ENCODE data around the gene UNC79. TPM values are rescaled to one million over a fixed set of nuclear protein-coding genes. Genes with fewer than 3 reads are reported as not detected.

The UNC79 gene
- total RNA-seq, 1 experiment from 2014 or later, result 0.05 TPM

GRCh38 chr14:93579178-93579577 lies 148.4 kb downstream of the UNC79 start:
- H3K4me1 ChIP-seq (ENCODE audit: control insufficient read depth, insufficient read depth, low read length), result no peaks in the 10 kb centered on the region
- H3K36me3 ChIP-seq (ENCODE audit: control insufficient read depth, insufficient read depth, low read length), result no peaks in the 10 kb centered on the region
- no peaks in the 10 kb centered on the region for H3K9me3 ChIP-seq (ENCODE audit: control insufficient read depth, insufficient read depth, low read depth, low read length)
- in situ Hi-C loops (cut with HindIII; ENCODE audit: low pct_unique_long_range_greater_than_20kb, low sequenced_read_pairs) (no loop called here), intact Hi-C loops (cut with micrococcal nuclease; ENCODE audit: unreplicated experiment) (no loop called here)
- ATAC-seq, result no peak
- H3K27me3 ChIP-seq (ENCODE audit: control insufficient read depth, insufficient read depth, low read length), result no peaks in the 10 kb centered on the region; the same call in 1 of the 2 replicates
- H3K27ac ChIP-seq (ENCODE audit: low read length), result no peak overlapping the region
- TF ChIP-seq POLR2AphosphoS5 (IDR thresholded peaks at IDR 0.05; ENCODE audit: low read depth, low read length) (no peak), SIN3A (IDR thresholded peaks at IDR 0.05; ENCODE audit: borderline replicate concordance, insufficient read depth, low read depth, low read length) (no peak), CTCF (IDR thresholded peaks at IDR 0.05) (no peak), TCF7L2 (IDR thresholded peaks at IDR 0.05; ENCODE audit: low read depth, low read length) (no peak)
- TF ChIP-seq, protein P1, sequence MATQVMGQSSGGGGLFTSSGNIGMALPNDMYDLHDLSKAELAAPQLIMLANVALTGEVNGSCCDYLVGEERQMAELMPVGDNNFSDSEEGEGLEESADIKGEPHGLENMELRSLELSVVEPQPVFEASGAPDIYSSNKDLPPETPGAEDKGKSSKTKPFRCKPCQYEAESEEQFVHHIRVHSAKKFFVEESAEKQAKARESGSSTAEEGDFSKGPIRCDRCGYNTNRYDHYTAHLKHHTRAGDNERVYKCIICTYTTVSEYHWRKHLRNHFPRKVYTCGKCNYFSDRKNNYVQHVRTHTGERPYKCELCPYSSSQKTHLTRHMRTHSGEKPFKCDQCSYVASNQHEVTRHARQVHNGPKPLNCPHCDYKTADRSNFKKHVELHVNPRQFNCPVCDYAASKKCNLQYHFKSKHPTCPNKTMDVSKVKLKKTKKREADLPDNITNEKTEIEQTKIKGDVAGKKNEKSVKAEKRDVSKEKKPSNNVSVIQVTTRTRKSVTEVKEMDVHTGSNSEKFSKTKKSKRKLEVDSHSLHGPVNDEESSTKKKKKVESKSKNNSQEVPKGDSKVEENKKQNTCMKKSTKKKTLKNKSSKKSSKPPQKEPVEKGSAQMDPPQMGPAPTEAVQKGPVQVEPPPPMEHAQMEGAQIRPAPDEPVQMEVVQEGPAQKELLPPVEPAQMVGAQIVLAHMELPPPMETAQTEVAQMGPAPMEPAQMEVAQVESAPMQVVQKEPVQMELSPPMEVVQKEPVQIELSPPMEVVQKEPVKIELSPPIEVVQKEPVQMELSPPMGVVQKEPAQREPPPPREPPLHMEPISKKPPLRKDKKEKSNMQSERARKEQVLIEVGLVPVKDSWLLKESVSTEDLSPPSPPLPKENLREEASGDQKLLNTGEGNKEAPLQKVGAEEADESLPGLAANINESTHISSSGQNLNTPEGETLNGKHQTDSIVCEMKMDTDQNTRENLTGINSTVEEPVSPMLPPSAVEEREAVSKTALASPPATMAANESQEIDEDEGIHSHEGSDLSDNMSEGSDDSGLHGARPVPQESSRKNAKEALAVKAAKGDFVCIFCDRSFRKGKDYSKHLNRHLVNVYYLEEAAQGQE (IDR thresholded peaks at IDR 0.05; ENCODE audit: insufficient read depth in 1 of 2, low read depth in 2 of 2, low read length in 1 of 2), result no peak
- CTCF ChIA-PET, result no interaction called here
- H3K4me3 ChIP-seq (ENCODE audit: low read depth in 2 of 2, low read length in 2 of 2), result no peak overlapping the region
- no TSS peak for BruUV-seq (replicated peaks)
- POLR2A ChIA-PET, result no interaction called here
- no peak for DNase-seq (ENCODE audit: low read depth, low spot score)

DNA sequence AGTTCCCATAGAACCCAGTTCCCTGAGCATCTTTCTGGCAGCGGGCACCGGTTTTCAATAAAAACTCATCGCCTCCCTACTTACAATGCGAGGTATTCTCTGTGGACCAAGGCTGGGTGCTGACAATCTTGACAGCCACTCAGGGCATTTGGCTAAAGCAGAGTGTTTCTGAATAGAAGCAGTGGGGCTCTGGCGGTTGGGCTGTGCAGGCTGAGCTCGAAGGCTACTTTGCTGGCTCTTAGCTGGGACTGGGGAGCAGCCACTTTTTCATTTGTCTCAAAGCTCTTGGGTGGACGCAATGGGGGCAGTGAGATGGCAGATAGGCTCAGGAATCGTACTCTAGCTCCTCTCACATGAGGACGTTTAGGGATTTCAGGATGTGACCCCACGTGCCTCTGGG lies 151.8 kb downstream of the UNC79 start:
- intact Hi-C loops (cut with micrococcal nuclease; ENCODE audit: unreplicated experiment), result no loop called here
- ATAC-seq, result no peak
- Histone ChIP-seq H3K27me3 (ENCODE audit: control insufficient read depth, insufficient read depth, low read length) (no peaks in the 10 kb centered on the region; the same call in 1 of the 2 replicates), H3K4me1 (ENCODE audit: control insufficient read depth, insufficient read depth, low read length) (no peaks in the 10 kb centered on the region), H3K27ac (ENCODE audit: low read length) (no peak overlapping the region), H3K36me3 (ENCODE audit: control insufficient read depth, insufficient read depth, low read length) (no peaks in the 10 kb centered on the region), H3K4me3 (ENCODE audit: low read depth in 2 of 2, low read length in 2 of 2) (no peak overlapping the region), H3K9me3 (ENCODE audit: control insufficient read depth, insufficient read depth, low read depth, low read length) (no peaks in the 10 kb centered on the region)
- in situ Hi-C loops (cut with HindIII; ENCODE audit: low pct_unique_long_range_greater_than_20kb, low sequenced_read_pairs), result no loop called here
- CTCF ChIA-PET, result no interaction called here
- no peak for TF ChIP-seq TCF7L2 (IDR thresholded peaks at IDR 0.05; ENCODE audit: low read depth, low read length)
- TF ChIP-seq CTCF (IDR thresholded peaks at IDR 0.05), result no peak
- TF ChIP-seq, protein P1 (IDR thresholded peaks at IDR 0.05; ENCODE audit: insufficient read depth in 1 of 2, low read depth in 2 of 2, low read length in 1 of 2), result no peak
- no peak for TF ChIP-seq POLR2AphosphoS5 (IDR thresholded peaks at IDR 0.05; ENCODE audit: low read depth, low read length)
- TF ChIP-seq SIN3A (IDR thresholded peaks at IDR 0.05; ENCODE audit: borderline replicate concordance, insufficient read depth, low read depth, low read length), result no peak
- BruUV-seq (replicated peaks), result no TSS peak
- POLR2A ChIA-PET, result no interaction called here
- no peak for DNase-seq (ENCODE audit: low read depth, low spot score)
